Upper lobe of right lung (tissue), 1 donor: ENCODE measurements around the gene PTGES2. TPM values are rescaled to one million over a fixed set of nuclear protein-coding genes. Genes with fewer than 3 reads are reported as not detected.

Experiments used
- ATAC-seq: fragments of 200-7000 bp; cut with Tn5 transposase; one replicate; pipeline ENCODE4 v1.9.1; 2020; ENCODE audit warnings: mild to moderate bottlenecking, moderate library complexity
- DNase-seq: peaks from one replicate; pipeline ENCODE4 v3.0.0-alpha.2; 2020
- H3K27ac ChIP-seq: fragments of 200-600 bp; one replicate; pipeline ENCODE4 v1.8.0; 2022
- H3K27me3 ChIP-seq: fragments of 200-600 bp; one replicate; pipeline ENCODE4 v1.8.0; 2022; ENCODE audit warnings: mild to moderate bottlenecking
- H3K36me3 ChIP-seq: fragments of 200-600 bp; one replicate; pipeline ENCODE4 v1.8.0; 2022
- H3K4me1 ChIP-seq: fragments of 200-600 bp; one replicate; pipeline ENCODE4 v1.8.0; 2022
- H3K4me3 ChIP-seq: fragments of 200-600 bp; one replicate; pipeline ENCODE4 v1.8.0; 2022; ENCODE audit warnings: mild to moderate bottlenecking
- H3K9me3 ChIP-seq: fragments of 200-600 bp; one replicate; pipeline ENCODE4 v1.8.0; 2022
- CTCF ChIP-seq: fragments of 200-600 bp; IDR thresholded peaks from one replicate; pipeline ENCODE4 v1.8.0; 2022; ENCODE audit warnings: antibody characterized with exemption
- intact Hi-C: fragments of 100-400 bp; cut with DNase I; formaldehyde crosslinking; loops from one replicate; pipeline ENCODE4 v1.11.0; 2022
- total RNA-seq: library from RNA; stranded (reverse); fragmentation: NEBNext Ultra II Directional; extraction: Animal tissue kit (Norgen Biotek cat#: 25700); gene quantifications from one replicate; pipeline ENCODE4 v1.2.1, GENCODE V29; 2021
- donor health status: DM: no; HTN: yes; CAD: no; lungs with severe emphysema.

The PTGES2 gene
- total RNA-seq, 1 donor from 2014 or later = 35.1 TPM

GRCh38 chr9:128151309-128152132 lies 24.0 kb upstream of the PTGES2 start:
- Histone ChIP-seq H3K27me3 (no peaks in the 10 kb centered on the region), H3K4me3 (no peak overlapping the region), H3K36me3 (no peaks in the 10 kb centered on the region), H3K9me3 (no peaks in the 10 kb centered on the region), H3K27ac (no peak overlapping the region), H3K4me1 (peaks cover 9% of the 10 kb centered on the region)
- DNase-seq (no peak), ATAC-seq (no peak)
- no peak for TF ChIP-seq CTCF
- intact Hi-C loops = no loop called here

DNA sequence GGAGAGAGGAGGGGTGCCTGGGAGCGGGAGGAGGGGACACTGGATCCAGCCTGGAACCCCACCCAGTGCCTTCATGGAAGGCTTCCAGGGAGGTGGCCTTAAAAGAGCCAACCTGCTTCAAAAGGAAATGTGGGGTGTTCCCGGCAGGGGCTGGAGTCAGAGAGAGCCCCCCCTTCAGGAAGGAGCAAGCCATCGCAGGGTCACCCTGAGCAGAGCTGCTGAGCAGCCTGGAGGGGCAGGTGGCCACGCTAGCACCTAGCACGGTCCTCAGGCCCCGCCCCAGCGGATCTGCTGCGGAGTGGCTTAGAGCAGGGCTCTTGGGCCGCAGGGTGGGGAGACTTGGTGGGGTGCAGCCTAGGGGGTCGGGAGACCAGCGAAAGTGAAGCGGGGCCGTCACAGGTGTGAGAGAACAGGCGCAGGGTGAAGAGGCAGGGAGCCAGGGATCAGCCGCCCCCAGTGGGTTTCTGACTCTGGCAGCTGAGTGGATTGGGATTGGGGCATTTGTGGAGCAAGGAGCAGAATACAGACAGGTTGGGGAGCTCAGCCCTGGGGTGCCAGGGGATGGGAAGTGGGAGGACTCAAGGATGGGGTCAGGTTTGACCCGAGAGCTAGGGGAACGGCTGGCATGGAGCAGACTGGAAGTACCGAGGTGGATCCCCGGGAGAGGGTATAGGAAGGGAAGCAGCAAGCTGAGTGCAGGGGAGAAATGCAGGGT lies 23.2 kb upstream of the PTGES2 start:
- Histone ChIP-seq H3K36me3 (no peaks in the 10 kb centered on the region), H3K4me3 (no peak overlapping the region), H3K27ac (no peak overlapping the region), H3K4me1 (peaks cover 9% of the 10 kb centered on the region), H3K27me3 (no peaks in the 10 kb centered on the region), H3K9me3 (no peaks in the 10 kb centered on the region)
- DNase-seq (no peak), ATAC-seq (peak; percentile 11)
- peak; percentile 20 for TF ChIP-seq CTCF
- intact Hi-C loops = no loop called here

DNA sequence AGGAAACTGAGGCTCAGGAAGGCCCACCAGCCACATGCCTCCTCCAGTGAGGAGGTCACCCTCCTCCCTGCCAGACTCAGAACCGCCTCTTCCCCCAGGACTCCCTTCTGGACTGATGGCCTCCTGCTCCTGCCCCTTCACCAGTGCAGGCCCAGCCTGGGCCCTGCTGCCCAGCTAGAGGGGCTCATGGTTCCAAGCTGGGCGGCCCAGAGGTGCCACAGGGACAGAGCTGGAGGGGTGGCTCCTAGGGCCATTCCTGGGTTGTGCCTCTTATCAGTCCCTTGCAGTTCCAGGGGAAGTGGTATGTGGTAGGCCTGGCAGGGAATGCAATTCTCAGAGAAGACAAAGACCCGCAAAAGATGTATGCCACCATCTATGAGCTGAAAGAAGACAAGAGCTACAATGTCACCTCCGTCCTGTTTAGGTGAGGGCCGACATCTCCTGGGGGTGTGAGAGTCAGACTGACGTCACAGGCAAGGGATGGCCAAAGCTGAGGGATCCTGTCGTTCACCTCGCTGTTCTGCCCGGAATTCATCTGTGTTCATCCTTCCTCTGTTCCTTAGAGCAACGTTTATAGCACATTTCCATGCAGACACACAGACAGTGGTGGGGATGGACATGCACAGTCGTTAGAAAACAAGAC lies 22.5 kb upstream of the PTGES2 start:
- Histone ChIP-seq H3K4me3 (no peak overlapping the region), H3K27me3 (no peaks in the 10 kb centered on the region), H3K4me1 (peaks cover 9% of the 10 kb centered on the region), H3K36me3 (no peaks in the 10 kb centered on the region), H3K27ac (no peak overlapping the region), H3K9me3 (no peaks in the 10 kb centered on the region)
- no peak for TF ChIP-seq CTCF
- no peak for DNase-seq
- intact Hi-C loops = no loop called here
- no peak for ATAC-seq

DNA sequence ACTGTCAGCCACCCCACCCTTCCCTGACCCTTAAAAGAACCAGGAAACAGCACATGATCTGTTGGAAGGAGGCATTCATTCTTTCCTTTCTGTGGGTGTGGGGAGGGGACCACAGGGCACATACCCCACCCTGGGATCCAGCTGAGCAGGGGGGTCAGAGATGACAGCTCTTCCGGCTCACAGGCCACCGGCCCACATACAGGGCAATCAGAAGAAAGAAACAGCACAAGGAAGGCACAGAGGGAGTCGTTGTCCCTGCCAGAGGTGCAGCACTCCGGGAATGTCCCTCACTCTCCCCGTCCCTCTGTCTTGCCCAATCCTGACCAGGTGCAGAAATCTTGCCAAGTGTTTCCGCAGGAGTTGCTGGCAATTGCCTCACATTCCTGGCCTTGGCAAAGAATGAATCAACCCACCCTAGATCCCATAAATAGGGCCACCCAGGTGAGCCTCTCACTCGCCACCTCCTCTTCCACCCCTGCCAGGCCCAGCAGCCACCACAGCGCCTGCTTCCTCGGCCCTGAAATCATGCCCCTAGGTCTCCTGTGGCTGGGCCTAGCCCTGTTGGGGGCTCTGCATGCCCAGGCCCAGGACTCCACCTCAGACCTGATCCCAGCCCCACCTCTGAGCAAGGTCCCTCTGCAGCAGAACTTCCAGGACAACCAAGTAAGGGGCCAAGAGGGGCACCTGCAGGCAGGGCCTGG lies 21.6 kb upstream of the PTGES2 start, which contains the start of gene LCN2:
Gene LCN2 (plus strand): TSS at position 453 of the 701 bp plus-strand sequence. CDS start 73 bp downstream, at position 526.
- DNase-seq (peak; percentile 77), ATAC-seq (peak; percentile 78)
- Histone ChIP-seq H3K9me3 (no peaks in the 10 kb centered on the region), H3K4me1 (peaks cover 9% of the 10 kb centered on the region), H3K27ac (peak within 1 kb of the TSS; percentile 63), H3K27me3 (no peaks in the 10 kb centered on the region), H3K4me3 (no peak within 1 kb of the TSS), H3K36me3 (no peaks in the 10 kb centered on the region)
- intact Hi-C loops = no loop called here
- no peak for TF ChIP-seq CTCF

DNA sequence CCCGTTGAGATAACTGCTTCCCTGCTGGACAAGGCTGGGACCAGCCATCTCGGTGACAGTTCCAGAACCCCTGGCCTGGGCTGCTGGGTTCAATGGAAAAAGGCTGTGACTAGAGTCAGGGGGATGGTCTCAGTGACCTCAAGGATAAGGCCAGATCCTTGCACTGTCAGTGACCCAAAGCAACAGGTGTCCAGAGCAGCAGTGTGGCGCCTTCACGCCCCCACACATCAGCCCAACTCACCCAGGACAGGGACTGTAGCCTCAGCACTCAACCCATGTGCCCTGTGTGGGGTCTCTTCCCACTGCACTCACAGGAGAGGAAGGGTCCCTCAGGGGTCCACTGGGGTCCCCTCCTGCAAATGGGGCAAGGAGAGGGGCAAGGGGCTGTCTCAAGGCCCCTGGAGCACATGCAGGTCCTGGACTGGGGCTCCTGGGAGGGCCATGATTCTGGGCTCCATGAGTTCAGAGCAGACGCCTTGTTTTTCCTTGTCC lies 21.0 kb upstream of the PTGES2 start:
- Histone ChIP-seq H3K9me3 (no peaks in the 10 kb centered on the region), H3K4me1 (peaks cover 9% of the 10 kb centered on the region), H3K27me3 (no peaks in the 10 kb centered on the region), H3K27ac (peak overlapping the region; percentile 63), H3K36me3 (no peaks in the 10 kb centered on the region), H3K4me3 (no peak overlapping the region)
- no peak for TF ChIP-seq CTCF
- DNase-seq = no peak
- intact Hi-C loops = no loop called here
- ATAC-seq = no peak
